ENCODE measurements around the gene QSOX2. TPM values are rescaled to one million over a fixed set of nuclear protein-coding genes. Genes with fewer than 3 reads are reported as not detected.

QSOX2 gene
- total and polyA plus RNA-seq, 10 donors = 12.3 to 20.3 (median 16.9) TPM

DNA sequence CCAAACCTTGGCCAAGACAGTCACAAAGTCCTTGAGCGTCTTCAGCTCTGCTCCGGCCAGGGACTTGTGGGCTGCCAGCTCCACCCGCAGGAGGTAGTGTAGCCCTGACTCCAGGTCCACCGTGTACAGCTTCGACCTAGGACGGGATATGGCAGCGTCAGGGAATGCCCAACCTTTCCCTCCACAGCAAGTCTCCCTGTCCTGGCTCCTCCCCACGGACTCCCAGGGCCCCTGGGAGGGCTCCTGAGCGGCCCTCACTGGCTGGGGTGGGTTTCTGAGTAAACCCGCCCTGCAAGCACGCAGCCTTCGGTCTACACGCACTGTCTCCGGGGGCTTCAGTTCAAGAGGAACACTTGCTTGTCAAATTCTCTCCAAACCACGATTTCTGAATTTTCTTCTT, 26.9 kb downstream of the QSOX2 start:
- Histone ChIP-seq H3K4me3 (no peak overlapping the region), H3K4me1 (peaks cover 0 to 17% (median 1%) of the 10 kb centered on the region in 6 donors), H3K9me3 (peaks cover 0 to 8% (median 0%) of the 10 kb centered on the region in 8 donors), H3K27ac (no peak overlapping the region), H3K36me3 (peaks cover 3 to 100% (median 87%) of the 10 kb centered on the region in 6 donors), H3K27me3 (replicated peaks in 1 of 7) (no peaks in the 10 kb centered on the region)
- intact Hi-C loops (cut with DNase I; ENCODE audit: low total_unique reads) = no loop called here
- 89 to 97% (median 93%) methylated on average over 13 to 15 of the region's 15 CpGs for WGBS, 5 donors
- no peak for DNase-seq
- TF ChIP-seq POLR2A (IDR thresholded peaks at IDR 0.05) = no peak
- TF ChIP-seq POLR2AphosphoS5 (IDR thresholded peaks at IDR 0.05) = no peak
- TF ChIP-seq, protein P1, sequence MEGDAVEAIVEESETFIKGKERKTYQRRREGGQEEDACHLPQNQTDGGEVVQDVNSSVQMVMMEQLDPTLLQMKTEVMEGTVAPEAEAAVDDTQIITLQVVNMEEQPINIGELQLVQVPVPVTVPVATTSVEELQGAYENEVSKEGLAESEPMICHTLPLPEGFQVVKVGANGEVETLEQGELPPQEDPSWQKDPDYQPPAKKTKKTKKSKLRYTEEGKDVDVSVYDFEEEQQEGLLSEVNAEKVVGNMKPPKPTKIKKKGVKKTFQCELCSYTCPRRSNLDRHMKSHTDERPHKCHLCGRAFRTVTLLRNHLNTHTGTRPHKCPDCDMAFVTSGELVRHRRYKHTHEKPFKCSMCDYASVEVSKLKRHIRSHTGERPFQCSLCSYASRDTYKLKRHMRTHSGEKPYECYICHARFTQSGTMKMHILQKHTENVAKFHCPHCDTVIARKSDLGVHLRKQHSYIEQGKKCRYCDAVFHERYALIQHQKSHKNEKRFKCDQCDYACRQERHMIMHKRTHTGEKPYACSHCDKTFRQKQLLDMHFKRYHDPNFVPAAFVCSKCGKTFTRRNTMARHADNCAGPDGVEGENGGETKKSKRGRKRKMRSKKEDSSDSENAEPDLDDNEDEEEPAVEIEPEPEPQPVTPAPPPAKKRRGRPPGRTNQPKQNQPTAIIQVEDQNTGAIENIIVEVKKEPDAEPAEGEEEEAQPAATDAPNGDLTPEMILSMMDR (IDR thresholded peaks at IDR 0.05 in 8 of 11, conservative IDR thresholded peaks at IDR 0.05 in 3 of 11) = no peak

GRCh38 chr9:136218271-136218670, 27.3 kb downstream of the QSOX2 start:
- Histone ChIP-seq H3K4me3 (no peak overlapping the region), H3K27ac (no peak overlapping the region), H3K27me3 (replicated peaks in 1 of 7) (no peaks in the 10 kb centered on the region), H3K9me3 (peaks cover 0 to 9% (median 0%) of the 10 kb centered on the region in 8 donors), H3K4me1 (peaks cover 0 to 13% (median 0%) of the 10 kb centered on the region in 6 donors), H3K36me3 (peaks cover 3 to 100% (median 88%) of the 10 kb centered on the region in 6 donors)
- no peak for DNase-seq
- intact Hi-C loops (cut with DNase I; ENCODE audit: low total_unique reads) = no loop called here
- 91 to 98% (median 95%) methylated on average over 15 to 16 of the region's 16 CpGs for WGBS, 5 donors
- TF ChIP-seq, protein P1 (IDR thresholded peaks at IDR 0.05 in 8 of 11, conservative IDR thresholded peaks at IDR 0.05 in 3 of 11) = no peak
- TF ChIP-seq POLR2A (IDR thresholded peaks at IDR 0.05) (no peak), POLR2AphosphoS5 (IDR thresholded peaks at IDR 0.05) (no peak)

- Histone ChIP-seq H3K4me3 (no peak overlapping the region), H3K4me1 (no peaks in the 10 kb centered on the region), H3K9me3 (peaks cover 0 to 9% (median 0%) of the 10 kb centered on the region in 8 donors), H3K36me3 (peaks cover 3 to 100% (median 88%) of the 10 kb centered on the region in 6 donors), H3K27ac (no peak overlapping the region), H3K27me3 (replicated peaks in 1 of 7) (no peaks in the 10 kb centered on the region)
- peak in 1 of 3 donors; percentile 32 for TF ChIP-seq POLR2AphosphoS5 (IDR thresholded peaks at IDR 0.05)
- TF ChIP-seq, protein P1 (IDR thresholded peaks at IDR 0.05 in 8 of 11, conservative IDR thresholded peaks at IDR 0.05 in 3 of 11) = no peak
- DNase-seq = no peak
- 90 to 93% (median 92%) methylated on average over 23 to 37 of the region's 37 CpGs for WGBS, 5 donors
- intact Hi-C loops (cut with DNase I; ENCODE audit: low total_unique reads) = no loop called here
Observed at GRCh38 chr9:136216541-136217244, 28.9 kb downstream of the QSOX2 start.

GRCh38 chr9:136213733-136214132, 31.9 kb downstream of the QSOX2 start:
- no peak overlapping the region for H3K4me3 ChIP-seq
- WGBS, 5 donors = 91 to 98% (median 98%) methylated on average over 9 of the region's 9 CpGs
- H3K27ac ChIP-seq = no peak overlapping the region
- TF ChIP-seq, protein P1 (IDR thresholded peaks at IDR 0.05 in 8 of 11, conservative IDR thresholded peaks at IDR 0.05 in 3 of 11) = no peak
- TF ChIP-seq POLR2A (IDR thresholded peaks at IDR 0.05) (no peak), POLR2AphosphoS5 (IDR thresholded peaks at IDR 0.05) (no peak)
- H3K4me1 ChIP-seq = no peaks in the 10 kb centered on the region
- intact Hi-C loops (cut with DNase I; ENCODE audit: low total_unique reads) = no loop called here
- peaks cover 0 to 9% (median 0%) of the 10 kb centered on the region in 8 donors for H3K9me3 ChIP-seq
- DNase-seq = no peak
- H3K27me3 ChIP-seq (replicated peaks in 1 of 7) = no peaks in the 10 kb centered on the region
- peaks cover 3 to 100% (median 95%) of the 10 kb centered on the region in 6 donors for H3K36me3 ChIP-seq
